IPS-NIHi7 (cell line): ENCODE results near the gene SPCS1.
"Not testable (repeated sequence)": the region's sequence is repeated elsewhere in the genome, so short reads cannot be mapped to it uniquely, and the experiment has no call there.

Experiments
- DNase-seq: peaks from one replicate; pipeline ENCODE4 v3.0.0; 2012; ENCODE audit warnings: mixed read lengths; ENCODE audit errors: extremely low spot score

SPCS1 gene

GRCh38 chr3:52694528-52695189 lies 11.2 kb upstream of the SPCS1 start:
- no peak for DNase-seq

DNA sequence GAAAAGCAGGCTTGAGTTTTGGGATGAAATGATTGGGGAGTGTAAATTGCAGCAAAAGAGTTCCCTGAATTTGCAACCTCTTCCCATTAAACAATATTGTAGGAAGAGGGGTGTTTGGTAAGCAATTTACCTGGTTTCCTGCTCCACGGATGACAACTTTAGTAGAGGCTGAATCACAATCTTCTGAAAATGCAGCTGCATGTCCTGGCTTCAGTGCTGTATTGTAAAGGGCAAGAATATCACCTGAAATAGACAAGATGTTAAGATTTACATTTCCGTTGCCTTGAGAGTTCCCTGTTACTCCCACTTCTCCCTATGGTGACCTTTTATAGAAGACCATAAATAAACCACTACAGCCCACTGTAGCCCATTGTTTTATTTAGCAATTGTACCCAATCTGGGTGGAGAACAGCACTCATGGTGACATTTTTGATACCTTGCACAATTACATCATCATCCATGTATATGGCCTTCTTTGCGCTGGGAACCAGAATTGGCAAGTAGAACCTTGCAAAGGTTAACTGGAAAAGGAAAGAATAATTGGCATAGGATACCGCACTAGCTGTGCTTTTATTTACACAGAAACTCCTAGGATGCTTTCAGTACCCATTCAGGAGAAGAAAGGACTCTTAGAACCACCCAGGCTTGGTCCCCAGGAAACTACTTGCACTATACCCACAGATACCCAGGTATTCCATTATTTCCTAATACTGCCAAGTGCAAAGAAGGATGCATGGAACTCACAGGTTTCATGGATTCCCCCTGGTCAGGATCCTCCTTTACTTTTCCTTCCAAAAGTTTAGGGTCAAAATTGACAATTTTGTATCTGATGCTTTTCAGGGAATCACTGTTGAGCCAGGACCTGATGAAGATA lies 9.9 kb upstream of the SPCS1 start:
- DNase-seq: no peak

DNA sequence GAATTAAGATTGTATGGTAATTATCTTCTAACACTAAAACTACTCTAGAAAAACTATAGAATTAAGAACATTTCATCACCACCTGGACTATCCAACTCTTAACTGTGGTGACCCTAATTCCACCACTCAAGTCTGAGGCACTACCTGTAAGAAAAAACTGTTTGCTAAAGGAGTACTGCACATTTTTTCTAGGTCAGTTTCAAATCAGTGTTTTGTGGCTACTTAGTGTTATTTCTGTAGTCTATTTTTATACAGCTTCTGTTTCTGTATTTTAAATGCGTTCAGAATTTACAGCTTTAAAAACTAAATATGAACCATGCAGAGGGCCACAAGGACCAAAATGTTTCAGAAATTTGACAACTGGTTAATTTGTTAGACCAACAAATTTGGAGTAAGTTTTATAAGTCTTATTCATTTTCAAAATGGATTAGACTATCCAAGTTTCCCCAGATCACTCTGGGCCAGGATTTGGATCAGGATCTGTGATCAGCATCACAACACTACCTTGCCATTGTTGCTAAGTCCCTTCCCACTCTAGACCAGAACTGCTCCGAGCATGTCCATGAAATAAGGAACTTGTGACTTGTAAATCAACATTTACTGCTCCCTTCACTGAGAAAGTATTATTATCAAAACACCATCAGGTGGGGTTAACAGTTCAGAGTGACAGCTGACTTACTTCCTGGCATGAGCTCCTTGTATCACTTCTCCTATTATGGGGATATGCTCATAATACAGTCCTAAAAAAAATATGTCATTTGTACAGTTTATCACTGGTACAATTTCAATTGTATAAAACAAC lies 8.9 kb upstream of the SPCS1 start:
- DNase-seq: no peak

DNA sequence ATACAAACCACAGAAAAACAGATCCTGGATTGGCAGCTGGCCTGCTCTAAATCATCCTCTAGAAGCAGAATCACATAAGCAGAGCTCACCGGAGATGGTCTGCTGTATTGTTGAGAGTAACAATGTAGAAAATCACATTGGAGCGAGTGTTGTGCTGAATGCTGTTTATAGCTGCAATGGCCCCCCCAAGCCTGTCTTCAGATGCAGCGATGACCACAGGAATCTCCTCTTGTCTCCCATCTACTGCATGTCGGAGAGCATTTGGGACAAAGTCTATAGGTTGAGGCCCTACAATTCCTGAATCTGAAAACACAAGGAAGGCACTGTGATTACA lies 8.3 kb upstream of the SPCS1 start:
- DNase-seq: no peak

DNA sequence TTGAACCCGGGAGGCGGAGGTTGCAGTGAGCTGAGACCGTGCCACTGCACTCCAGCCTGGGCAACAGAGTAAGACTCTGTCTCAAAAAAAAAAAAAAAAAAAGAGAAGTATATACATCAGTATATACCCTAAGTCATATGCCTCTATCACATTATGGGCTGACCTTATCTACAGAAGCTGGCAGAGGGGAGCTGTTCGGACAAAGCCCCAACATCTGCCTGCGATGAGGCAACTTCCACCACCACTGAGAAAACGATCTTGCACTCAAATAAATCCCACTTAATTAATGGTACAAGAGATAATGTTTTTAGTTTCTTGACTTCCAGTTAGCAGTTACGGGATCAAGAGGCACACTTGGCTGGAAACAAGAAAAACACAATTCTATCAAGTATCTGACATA lies 2.6 kb upstream of the SPCS1 start:
- no peak for DNase-seq

GRCh38 chr3:52704611-52705437 lies 1.1 kb upstream of the SPCS1 start:
- DNase-seq: peak; percentile 13

DNA sequence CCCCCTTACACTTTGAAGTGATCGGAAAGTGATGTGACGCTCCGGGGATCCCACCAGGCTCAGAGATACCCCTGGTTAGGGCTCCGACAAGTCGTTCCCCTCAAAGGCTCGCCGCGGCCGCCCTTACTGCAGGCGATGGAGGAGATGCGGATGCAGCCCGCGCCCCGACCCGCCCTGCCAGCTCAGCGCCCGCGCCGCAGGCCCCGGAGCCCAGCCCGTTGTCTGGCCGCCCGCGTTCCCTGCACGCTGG lies 543 bp upstream of the SPCS1 start:
- DNase-seq: no peak

- no peak for DNase-seq
Observed at GRCh38 chr3:52707585-52707984, 1.7 kb downstream of the SPCS1 start.

DNA sequence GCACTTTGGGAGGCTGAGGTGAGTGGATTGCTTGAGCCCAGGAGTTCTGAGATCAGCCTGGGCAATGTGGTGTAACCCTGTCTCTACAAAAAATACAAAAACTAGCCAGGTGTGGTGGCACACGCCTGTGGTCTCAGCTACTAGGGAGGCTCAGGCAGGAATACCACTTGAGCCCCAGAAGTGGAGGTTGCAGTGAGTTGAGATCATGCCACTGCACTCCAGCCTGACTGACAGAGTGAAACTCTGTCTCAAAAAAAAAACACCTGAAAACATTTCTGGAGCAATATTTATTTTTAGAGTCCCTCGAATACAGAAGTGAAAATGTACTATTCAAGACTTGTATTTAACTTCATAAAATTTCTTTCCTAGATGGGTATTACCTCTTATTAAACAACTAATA lies 4.6 kb downstream of the SPCS1 start:
- DNase-seq: no peak

DNA sequence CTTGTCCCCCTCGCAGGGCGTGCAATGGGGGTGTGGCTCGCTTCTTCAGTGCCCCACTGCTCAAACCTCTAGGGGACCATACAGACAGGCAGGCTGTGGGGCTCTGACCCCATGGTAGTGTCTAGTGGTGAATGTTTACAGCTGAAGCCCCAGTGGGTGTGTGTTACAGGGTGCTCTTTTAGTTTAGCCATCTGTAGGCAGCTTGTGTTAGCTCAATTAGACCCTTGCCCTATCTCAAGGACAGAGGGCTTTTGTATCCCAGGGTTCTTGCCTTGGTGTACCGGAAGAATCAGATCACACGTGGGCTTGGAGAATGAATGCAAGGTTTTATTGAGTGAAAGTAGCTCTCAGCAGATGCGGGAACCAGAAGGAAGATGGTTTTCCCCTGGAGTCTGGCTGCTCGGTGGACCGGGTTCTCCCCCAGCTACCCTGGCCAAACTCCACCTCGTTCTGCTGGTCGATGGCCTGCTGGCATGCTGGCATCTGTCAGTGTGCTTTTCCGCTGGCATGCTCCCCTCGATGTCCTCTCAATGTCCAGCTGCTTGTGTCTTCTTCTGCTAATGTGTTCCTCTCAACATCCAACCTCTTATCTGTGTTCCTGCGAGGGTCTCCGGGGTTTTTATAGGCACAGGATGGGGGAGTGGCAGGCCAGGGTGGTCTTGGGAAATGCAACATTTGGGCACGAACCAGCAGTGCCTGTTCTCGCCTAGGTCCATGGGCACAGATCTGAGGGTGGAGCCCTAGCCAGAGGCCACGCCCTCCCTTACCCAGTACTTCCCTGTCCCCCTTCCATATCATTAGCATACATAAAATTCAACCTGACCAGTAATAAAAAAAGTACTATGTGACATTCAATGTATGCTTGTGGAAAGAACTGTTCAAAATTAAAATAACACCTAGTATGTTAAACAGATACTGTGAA lies 6.6 kb downstream of the SPCS1 start:
- no peak for DNase-seq

DNA sequence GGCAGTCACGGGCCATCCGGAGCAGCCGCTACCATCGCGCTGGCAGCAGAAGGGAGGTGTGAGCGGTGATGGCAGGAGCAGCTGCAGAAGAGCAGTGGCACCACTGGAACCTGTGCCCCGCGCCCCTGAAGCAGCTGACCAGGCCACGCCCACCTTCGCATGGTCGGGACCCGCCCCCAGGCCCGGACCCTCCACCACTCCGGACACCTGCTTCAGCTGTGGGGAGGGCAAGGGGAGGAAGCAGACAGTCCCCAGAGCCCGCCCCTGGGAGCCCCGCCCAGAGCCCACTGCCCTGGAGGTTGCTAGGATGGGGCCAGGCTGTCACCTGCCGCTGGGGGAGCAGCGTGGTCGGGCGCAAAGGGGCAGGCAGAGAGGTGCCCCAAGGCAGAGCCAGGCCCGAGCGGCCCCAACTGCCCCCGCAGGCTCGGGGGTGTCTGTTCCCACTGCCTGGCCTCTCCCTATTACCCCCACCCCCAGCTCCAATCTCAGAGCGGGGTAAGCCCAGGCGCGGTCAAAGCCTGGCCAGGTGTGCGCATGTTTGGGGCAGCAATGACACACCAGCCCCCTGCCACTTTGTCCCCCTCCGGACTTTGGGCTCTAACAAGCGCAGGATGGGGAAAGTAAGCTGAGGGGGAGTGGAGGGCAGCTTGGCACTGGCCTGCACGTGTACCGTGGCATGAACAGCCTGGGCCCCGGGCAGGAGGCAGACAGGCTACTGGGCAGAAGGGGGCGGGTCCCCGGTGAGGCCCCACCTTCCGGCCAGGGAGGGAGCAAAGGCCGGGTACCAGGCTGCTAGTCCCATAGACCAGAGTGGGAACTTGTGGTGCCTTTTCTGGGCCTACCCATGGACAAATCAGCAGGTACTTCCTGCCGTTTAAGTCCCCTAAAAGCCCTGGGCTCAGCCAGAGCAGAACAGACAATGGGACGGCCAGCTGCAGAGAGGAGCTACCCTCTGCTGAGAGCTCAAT lies 8.7 kb downstream of the SPCS1 start:
- peak; percentile 92 for DNase-seq

DNA sequence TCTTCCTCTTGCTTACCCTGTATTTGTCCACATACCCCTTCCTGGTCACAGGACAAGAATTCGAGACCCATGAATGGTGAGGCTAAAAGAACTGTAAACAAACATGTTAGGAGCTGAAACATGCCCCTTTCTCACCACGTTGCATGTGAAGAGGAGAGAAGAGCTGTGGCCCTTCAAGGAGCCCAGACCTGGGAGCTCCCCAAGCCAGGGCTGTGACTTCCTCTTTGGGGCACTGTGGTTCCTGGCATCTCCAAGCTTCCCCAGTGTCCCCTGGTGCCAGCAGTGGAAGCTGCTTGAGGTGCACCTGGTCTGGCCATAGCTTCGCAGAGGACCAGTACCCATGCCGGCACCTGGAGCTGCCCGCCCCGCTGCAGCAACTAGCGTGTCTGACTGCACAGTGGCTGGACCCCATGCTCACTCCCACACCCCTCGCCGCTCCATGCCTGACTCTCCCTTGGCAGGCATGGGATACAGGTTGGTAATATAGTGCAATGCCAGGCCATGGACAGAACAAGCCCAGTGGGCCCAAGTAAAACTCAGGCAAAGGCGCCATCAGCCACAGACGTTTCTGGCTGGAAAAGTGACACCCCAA lies 9.9 kb downstream of the SPCS1 start:
- DNase-seq: no peak

DNA sequence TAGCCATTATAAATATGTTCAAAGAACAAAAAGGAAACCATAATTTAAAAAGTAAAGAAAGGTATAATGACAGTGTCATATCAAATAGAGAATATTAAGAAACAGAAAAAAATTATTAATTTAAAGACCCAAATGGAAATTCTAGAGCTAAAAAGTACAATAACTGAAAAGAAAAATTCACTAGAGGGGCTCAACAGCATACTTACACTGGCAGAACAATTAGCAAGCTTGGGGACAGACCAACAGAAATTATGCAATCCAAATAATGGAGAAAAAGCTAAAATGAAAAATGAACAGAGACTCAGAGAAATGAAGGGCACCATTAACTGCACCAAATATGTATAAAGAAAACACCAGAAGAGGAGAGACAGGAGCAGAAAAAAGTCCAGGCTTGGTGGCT lies 13.7 kb downstream of the SPCS1 start:
- DNase-seq: no peak

GRCh38 chr3:52721002-52721729 lies 15.3 kb downstream of the SPCS1 start:
- no peak for DNase-seq

GRCh38 chr3:52721730-52722008 lies 15.8 kb downstream of the SPCS1 start:
- no peak for DNase-seq

DNA sequence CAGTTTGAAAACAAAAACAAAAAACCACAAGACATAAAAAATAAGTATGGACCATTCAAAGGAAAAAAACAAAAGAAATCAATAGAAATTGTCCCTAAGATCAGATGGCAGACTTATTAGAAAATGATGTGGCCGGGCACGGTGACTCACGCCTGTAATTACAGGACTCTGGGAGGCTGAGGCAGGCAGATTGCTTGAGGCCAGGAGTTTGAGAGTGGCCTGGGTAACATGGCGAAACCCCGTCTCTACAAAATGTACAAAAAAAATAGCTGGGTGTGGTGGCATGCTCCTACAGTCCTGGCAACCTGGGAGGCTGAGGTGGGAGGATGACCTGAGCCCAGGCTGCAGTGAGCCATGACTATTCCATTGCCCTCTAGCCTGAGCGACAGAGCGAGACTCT lies 16.6 kb downstream of the SPCS1 start:
- DNase-seq: no peak

- no peak for DNase-seq
Observed at GRCh38 chr3:52723935-52724334, 18.0 kb downstream of the SPCS1 start.

GRCh38 chr3:52724511-52724910 lies 18.6 kb downstream of the SPCS1 start:
- DNase-seq: no peak

DNA sequence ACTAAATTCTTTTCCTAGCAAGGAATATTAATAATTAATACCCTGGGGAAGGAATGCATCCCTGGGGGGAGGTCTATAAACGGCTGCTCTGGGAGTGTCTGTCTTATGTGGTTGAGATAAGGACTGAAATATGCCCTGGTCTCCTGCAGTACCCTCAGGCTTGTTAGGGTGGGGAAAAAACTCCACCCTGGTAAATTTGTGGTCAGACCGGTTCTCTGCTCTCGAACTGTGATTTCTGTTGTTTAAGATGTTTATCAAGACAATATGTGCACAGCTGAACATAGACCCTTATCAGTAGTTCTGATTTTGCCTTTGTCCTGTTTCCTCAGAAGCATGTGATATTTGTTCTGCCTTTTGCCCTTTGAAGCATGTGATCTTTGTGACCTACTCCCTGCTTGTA lies 22.8 kb downstream of the SPCS1 start:
- not testable (repeated sequence) for DNase-seq
